Lung (tissue), 12 donors: ENCODE measurements around the gene TNIK. TPM values are rescaled to one million over a fixed set of nuclear protein-coding genes. Genes with fewer than 3 reads are reported as not detected.

Source experiments
- ATAC-seq: fragments of 200-7000 bp; cut with Tn5 transposase; one replicate; pipeline ENCODE4 v1.9.1; 2020; ENCODE audit warnings: moderate number of reproducible peaks; ENCODE audit not compliant: insufficient read depth, low FRiP score
- DNase-seq, 3 donors: peaks; one replicate each; pipeline ENCODE4 v3.0.0-alpha.2; 2013 to 2017
- H3K27ac ChIP-seq, 2 donors: one replicate each; pipeline ENCODE4 v1.5.1; 2013; ENCODE audit warnings: mild to moderate bottlenecking in 2 of 2, moderate library complexity in 2 of 2, control low read depth in 1 of 2, inconsistent platforms in 1 of 2, low read depth in 1 of 2, low read length in 1 of 2
- H3K27me3 ChIP-seq, 3 donors: one replicate each; pipeline ENCODE4 v1.5.1; 2013; ENCODE audit warnings: low read length in 2 of 3; ENCODE audit not compliant: control insufficient read depth in 3 of 3, insufficient read depth in 3 of 3
- H3K36me3 ChIP-seq, 4 donors: one replicate each; pipeline ENCODE4 v1.5.1; 2013; ENCODE audit warnings: low read length in 4 of 4, mild to moderate bottlenecking in 1 of 4, moderate library complexity in 1 of 4; ENCODE audit not compliant: control insufficient read depth in 4 of 4, insufficient read depth in 4 of 4
- H3K4me1 ChIP-seq, 5 donors: one replicate each; pipeline ENCODE4 v1.5.1; 2013; ENCODE audit warnings: low read length in 5 of 5, mild to moderate bottlenecking in 2 of 5, moderate library complexity in 1 of 5; ENCODE audit not compliant: control insufficient read depth in 5 of 5, insufficient read depth in 5 of 5
- H3K4me3 ChIP-seq: one replicate; pipeline ENCODE4 v1.5.1; 2013; ENCODE audit warnings: mild to moderate bottlenecking, control low read depth, moderate library complexity
- H3K9ac ChIP-seq, 2 donors: one replicate each; pipeline ENCODE4 v1.5.1; 2013; ENCODE audit warnings: low read length in 2 of 2, control low read depth in 1 of 2; ENCODE audit not compliant: insufficient read depth in 1 of 2
- H3K9me3 ChIP-seq, 4 donors: one replicate each; pipeline ENCODE4 v1.5.1; 2013; ENCODE audit warnings: low read length in 3 of 4, mild to moderate bottlenecking in 1 of 4, moderate library complexity in 1 of 4; ENCODE audit not compliant: control insufficient read depth in 4 of 4, insufficient read depth in 3 of 4
- WGBS, 2 donors: extraction: QIAGEN DNeasy Blood & Tissue Kit; methylation state at CpG; one replicate each; pipeline ENCODE4 v1.1.7; 2013; 5-methylcytosine and 5-hydroxymethylcytosine counted together
- polyA plus RNA-seq, 2 donors: library from polyadenylated mRNA; stranded (reverse); fragments of 200-250 nt; gene quantifications; one replicate each; pipeline ENCODE4 v1.2.1, GENCODE V29; 2013
- total RNA-seq, 2 donors: library from RNA; depleted of rRNA in 1 of 2; stranded (reverse); fragments of >200 nt in 1 of 2; gene quantifications; one replicate each; pipeline ENCODE4 v1.2.1, GENCODE V29; 2014 to 2021
- TF ChIP-seq, protein P1 (sequence below): IDR thresholded peaks from 2 replicates; pipeline ENCODE4 v1.5.1; 2012; ENCODE audit warnings: mild to moderate bottlenecking; ENCODE audit errors: control extremely low read depth, extremely low read depth
- donor health status: control.
- donor health status: control.
- donor health status: Bipolar disorder and iron deficiency.
- donor health status: healthy.
- donor health status: DM: yes; HTN: yes; CAD: no.

Gene TNIK
- total and polyA plus RNA-seq, 4 donors = 9.4 to 36.3 (median 14.3) TPM

DNA sequence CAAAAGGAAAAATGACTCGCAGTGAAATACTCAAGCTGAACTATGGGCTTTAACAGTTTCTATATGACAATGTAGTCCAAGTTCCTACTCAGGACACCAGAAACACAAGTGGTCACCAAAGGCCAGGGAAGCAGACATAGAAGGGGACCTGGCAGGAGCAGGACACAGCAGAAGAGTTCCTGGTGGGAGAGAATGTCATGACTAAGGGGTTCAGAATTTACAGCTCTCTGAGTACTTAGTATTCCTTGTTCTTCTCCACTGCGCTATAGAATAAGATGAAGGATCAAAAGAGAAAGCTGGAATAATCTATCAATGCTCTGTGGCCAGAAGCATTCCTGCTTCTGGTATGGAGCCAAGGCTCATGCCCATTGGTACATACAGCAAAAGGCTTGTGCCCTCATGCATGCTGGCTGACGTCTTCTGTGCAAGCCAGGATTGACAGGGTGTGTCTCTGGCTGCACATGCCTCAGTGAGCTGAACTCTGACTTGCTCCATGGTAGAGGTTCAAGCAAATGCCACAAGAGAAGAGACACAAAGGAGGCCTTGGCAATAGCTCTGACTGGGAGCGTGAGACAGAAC lies 305.0 kb downstream of the TNIK start:
- Histone ChIP-seq H3K27ac (no peak overlapping the region), H3K36me3 (peaks cover 1 to 16% (median 5%) of the 10 kb centered on the region in 4 donors), H3K27me3 (peaks cover 0 to 16% (median 0%) of the 10 kb centered on the region in 3 donors), H3K4me3 (no peak overlapping the region), H3K9me3 (no peaks in the 10 kb centered on the region), H3K9ac (no peak overlapping the region), H3K4me1 (peaks cover 0 to 6% (median under 1%) of the 10 kb centered on the region in 5 donors)
- TF ChIP-seq, protein P1, sequence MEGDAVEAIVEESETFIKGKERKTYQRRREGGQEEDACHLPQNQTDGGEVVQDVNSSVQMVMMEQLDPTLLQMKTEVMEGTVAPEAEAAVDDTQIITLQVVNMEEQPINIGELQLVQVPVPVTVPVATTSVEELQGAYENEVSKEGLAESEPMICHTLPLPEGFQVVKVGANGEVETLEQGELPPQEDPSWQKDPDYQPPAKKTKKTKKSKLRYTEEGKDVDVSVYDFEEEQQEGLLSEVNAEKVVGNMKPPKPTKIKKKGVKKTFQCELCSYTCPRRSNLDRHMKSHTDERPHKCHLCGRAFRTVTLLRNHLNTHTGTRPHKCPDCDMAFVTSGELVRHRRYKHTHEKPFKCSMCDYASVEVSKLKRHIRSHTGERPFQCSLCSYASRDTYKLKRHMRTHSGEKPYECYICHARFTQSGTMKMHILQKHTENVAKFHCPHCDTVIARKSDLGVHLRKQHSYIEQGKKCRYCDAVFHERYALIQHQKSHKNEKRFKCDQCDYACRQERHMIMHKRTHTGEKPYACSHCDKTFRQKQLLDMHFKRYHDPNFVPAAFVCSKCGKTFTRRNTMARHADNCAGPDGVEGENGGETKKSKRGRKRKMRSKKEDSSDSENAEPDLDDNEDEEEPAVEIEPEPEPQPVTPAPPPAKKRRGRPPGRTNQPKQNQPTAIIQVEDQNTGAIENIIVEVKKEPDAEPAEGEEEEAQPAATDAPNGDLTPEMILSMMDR = no peak
- DNase-seq (no peak), ATAC-seq (no peak)
- 92 to 95% methylated on average over 4 of the region's 4 CpGs for WGBS, 2 donors

DNA sequence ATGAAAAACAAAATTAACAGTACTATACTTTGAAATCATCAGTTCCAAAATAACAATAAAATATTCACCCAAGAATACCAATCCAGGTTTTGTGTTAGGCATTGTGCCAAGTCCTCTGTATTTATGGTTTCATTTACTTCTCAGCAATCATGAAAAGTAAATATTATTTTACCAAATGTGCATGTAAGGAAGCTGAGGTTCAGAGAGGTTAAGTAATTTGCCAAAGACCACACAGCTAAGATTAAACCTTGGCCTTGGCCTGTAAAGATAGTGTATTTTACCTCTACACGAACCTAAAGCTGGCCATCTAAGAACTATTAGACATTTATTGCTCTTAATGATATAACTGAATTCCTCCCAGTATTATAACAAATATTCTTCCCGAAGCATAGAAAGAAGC lies 309.3 kb downstream of the TNIK start:
- peaks cover 0 to 12% (median 0%) of the 10 kb centered on the region in 5 donors for H3K4me1 ChIP-seq
- no peak overlapping the region for H3K9ac ChIP-seq
- no peaks in the 10 kb centered on the region for H3K9me3 ChIP-seq
- H3K27me3 ChIP-seq = peaks cover 0 to 2% (median 0%) of the 10 kb centered on the region in 3 donors
- H3K27ac ChIP-seq = no peak overlapping the region
- ATAC-seq (no peak), DNase-seq (no peak)
- peaks cover 0 to 12% (median 1%) of the 10 kb centered on the region in 4 donors for H3K36me3 ChIP-seq
- WGBS, 2 donors = 75 to 85% methylated on average over 2 of the region's 2 CpGs
- H3K4me3 ChIP-seq = no peak overlapping the region
- TF ChIP-seq, protein P1 = no peak

DNA sequence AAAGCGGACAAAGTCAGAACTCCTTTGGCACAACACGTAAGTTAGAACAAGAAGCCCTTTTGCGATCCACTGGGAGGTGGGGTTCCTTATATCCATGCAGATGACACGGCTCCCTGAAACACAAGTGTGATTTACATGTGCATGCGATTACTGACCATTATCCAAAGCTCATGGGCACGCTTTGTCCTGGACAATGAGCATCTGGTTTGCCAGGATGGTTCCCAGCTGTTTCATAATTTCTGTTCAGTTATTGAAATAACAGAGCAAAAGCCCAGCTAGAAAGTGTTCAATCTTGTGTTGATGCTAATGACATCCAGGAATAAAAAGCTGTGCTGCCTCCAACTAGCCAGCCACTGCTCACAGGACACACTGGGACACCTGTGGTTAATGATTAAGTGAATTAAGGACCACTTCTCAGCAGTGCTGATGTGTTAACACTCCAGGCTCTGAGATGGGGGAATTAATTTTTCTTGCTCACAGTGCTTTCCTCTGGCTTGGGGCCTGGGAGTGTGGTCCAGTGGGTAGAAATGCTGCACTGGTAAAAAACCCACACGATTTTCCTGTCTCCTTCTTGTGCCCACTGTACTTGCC lies 310.6 kb downstream of the TNIK start:
- WGBS, 2 donors = 83 to 92% methylated on average over 7 of the region's 7 CpGs
- Histone ChIP-seq H3K36me3 (peaks cover 0 to 6% (median under 1%) of the 10 kb centered on the region in 4 donors), H3K27ac (no peak overlapping the region), H3K4me3 (no peak overlapping the region), H3K4me1 (peaks cover 0 to 12% (median 0%) of the 10 kb centered on the region in 5 donors), H3K9ac (no peak overlapping the region), H3K9me3 (no peaks in the 10 kb centered on the region), H3K27me3 (no peaks in the 10 kb centered on the region)
- DNase-seq (peak; percentile 20 to 49 (median 35)), ATAC-seq (no peak)
- TF ChIP-seq, protein P1 = no peak
